ENCODE results near the gene CACNB2.

GRCh38 chr10:18351421-18351820 is 211.2 kb downstream of the CACNB2 start:
- no peak for TF ChIP-seq CTCF (conservative IDR thresholded peaks at IDR 0.05 in 1 of 2, IDR thresholded peaks at IDR 0.05 in 1 of 2; ENCODE audit: extremely low read depth in 1 of 2, insufficient read depth in 1 of 2, low read depth in 1 of 2, low read length in 2 of 2)
- no peak for TF ChIP-seq EZH2 (IDR thresholded peaks at IDR 0.05; ENCODE audit: borderline replicate concordance, low read length)
